GM11168 (cell line): Measurements from ENCODE around the gene WIPF2.

Source experiments
- in situ Hi-C: fragments of 300-500 bp; cut with MboI; formaldehyde crosslinking; loops from one replicate; pipeline ENCODE4 v1.12.0; 2022; ENCODE audit warnings: low sequenced_read_pairs; ENCODE audit not compliant: unreplicated experiment

WIPF2 gene

GRCh38 chr17:40309949-40310510, 90.9 kb downstream of the WIPF2 start:
- in situ Hi-C loops: loop anchor here (10.0 kb wide), 1 partner anchor 45 kb away; no protein-coding TSS in a partner anchor

GRCh38 chr17:40310882-40311391, 91.8 kb downstream of the WIPF2 start:
- in situ Hi-C loops: no loop called here

- in situ Hi-C loops: no loop called here
Measured at GRCh38 chr17:40311575-40311974, 92.5 kb downstream of the WIPF2 start.

GRCh38 chr17:40312131-40312731, 93.1 kb downstream of the WIPF2 start:
- in situ Hi-C loops: no loop called here

- in situ Hi-C loops: no loop called here
Measured at GRCh38 chr17:40312893-40313667, 94.0 kb downstream of the WIPF2 start.

GRCh38 chr17:40313668-40314583, 94.8 kb downstream of the WIPF2 start:
- in situ Hi-C loops: no loop called here

- in situ Hi-C loops: no loop called here
Measured at GRCh38 chr17:40314584-40314956, 95.5 kb downstream of the WIPF2 start.

- in situ Hi-C loops: no loop called here
Measured at GRCh38 chr17:40315206-40315605, 96.1 kb downstream of the WIPF2 start.

GRCh38 chr17:40315678-40316570, 96.8 kb downstream of the WIPF2 start:
- in situ Hi-C loops: no loop called here

- in situ Hi-C loops: no loop called here
Measured at GRCh38 chr17:40316571-40317344, 97.7 kb downstream of the WIPF2 start.

- in situ Hi-C loops: no loop called here
Measured at GRCh38 chr17:40317345-40317873, 98.3 kb downstream of the WIPF2 start.

GRCh38 chr17:40317880-40318829, 99.1 kb downstream of the WIPF2 start:
- in situ Hi-C loops: no loop called here

GRCh38 chr17:40318830-40319391, 99.8 kb downstream of the WIPF2 start:
- in situ Hi-C loops: no loop called here

- in situ Hi-C loops: no loop called here
Measured at GRCh38 chr17:40319651-40320540, 100.8 kb downstream of the WIPF2 start.

- in situ Hi-C loops: no loop called here
Measured at GRCh38 chr17:40320756-40321523, 101.8 kb downstream of the WIPF2 start.
